Left ventricle myocardium inferior (tissue), 1 donor: Measurements from ENCODE around the gene TMEM255B. TPM values are rescaled to one million over a fixed set of nuclear protein-coding genes. Genes with fewer than 3 reads are reported as not detected.
A peak's percentile ranks its signal among the peaks of the same experiment; 100 is the strongest.

Experiments
- DNase-seq: peaks from one replicate; pipeline ENCODE4 v3.0.0-alpha.2; 2020
- H3K27ac ChIP-seq: fragments of 200-600 bp; replicated peaks from 2 replicates; pipeline ENCODE4 v1.8.0; 2021
- H3K27me3 ChIP-seq: fragments of 200-600 bp; 2 replicates; pipeline ENCODE4 v1.8.0; 2021; ENCODE audit warnings: low read depth
- H3K36me3 ChIP-seq: fragments of 200-600 bp; 2 replicates; pipeline ENCODE4 v1.8.0; 2021
- H3K4me1 ChIP-seq: fragments of 200-600 bp; 2 replicates; pipeline ENCODE4 v1.8.0; 2021
- H3K4me3 ChIP-seq: fragments of 200-600 bp; 2 replicates; pipeline ENCODE4 v1.8.0; 2021; ENCODE audit warnings: mild to moderate bottlenecking, moderate library complexity
- H3K9me3 ChIP-seq: fragments of 200-600 bp; replicated peaks from 2 replicates; pipeline ENCODE4 v1.8.0; 2021
- CTCF ChIP-seq: fragments of 200-600 bp; IDR thresholded peaks from 2 replicates; pipeline ENCODE4 v1.8.0; 2021; ENCODE audit warnings: antibody characterized with exemption, mild to moderate bottlenecking, borderline replicate concordance
- intact Hi-C: fragments of 100-400 bp; cut with micrococcal nuclease; formaldehyde crosslinking; loops from one replicate; pipeline ENCODE4 v1.11.0; 2022
- total RNA-seq: library from RNA; stranded (reverse); fragmentation: NEBNext Ultra II Directional; extraction: Animal tissue kit (Norgen Biotek cat#: 25700); gene quantifications from one replicate; pipeline ENCODE4 v1.2.1, GENCODE V29; 2021
- donor health status: DM: no; HTN: yes; CAD: no; lungs with severe emphysema.

TMEM255B gene
- total RNA-seq, 1 donor from 2014 or later, result 7.7 TPM

GRCh38 chr13:113855012-113855921 lies 96.2 kb downstream of the TMEM255B start:
- H3K4me1 ChIP-seq, result peaks cover 86% of the 10 kb centered on the region
- intact Hi-C loops, result no loop called here
- peaks cover 12% of the 10 kb centered on the region for H3K36me3 ChIP-seq
- peak overlapping the region; percentile 82 for H3K27ac ChIP-seq
- no peak for TF ChIP-seq CTCF
- no peaks in the 10 kb centered on the region for H3K27me3 ChIP-seq
- H3K9me3 ChIP-seq, result no peaks in the 10 kb centered on the region
- peak overlapping the region; percentile 35 for H3K4me3 ChIP-seq
- peak; percentile 52 for DNase-seq

- H3K4me1 ChIP-seq, result peaks cover 88% of the 10 kb centered on the region
- TF ChIP-seq CTCF, result no peak
- intact Hi-C loops, result no loop called here
- peak overlapping the region; percentile 82 for H3K27ac ChIP-seq
- peak overlapping the region; percentile 35 for H3K4me3 ChIP-seq
- peaks cover 14% of the 10 kb centered on the region for H3K36me3 ChIP-seq
- no peak for DNase-seq
- no peaks in the 10 kb centered on the region for H3K27me3 ChIP-seq
- H3K9me3 ChIP-seq, result no peaks in the 10 kb centered on the region
These were observed 97.1 kb downstream of the TMEM255B start for GRCh38 chr13:113855931-113856715.

- H3K4me1 ChIP-seq, result peaks cover 89% of the 10 kb centered on the region
- H3K27me3 ChIP-seq, result no peaks in the 10 kb centered on the region
- TF ChIP-seq CTCF, result no peak
- peak overlapping the region; percentile 27 for H3K27ac ChIP-seq
- intact Hi-C loops, result no loop called here
- peaks cover 20% of the 10 kb centered on the region for H3K36me3 ChIP-seq
- no peak overlapping the region for H3K4me3 ChIP-seq
- DNase-seq, result no peak
- H3K9me3 ChIP-seq, result no peaks in the 10 kb centered on the region
These were observed 97.7 kb downstream of the TMEM255B start for GRCh38 chr13:113856716-113857065.

GRCh38 chr13:113857531-113858195 lies 98.6 kb downstream of the TMEM255B start:
- H3K4me3 ChIP-seq, result no peak overlapping the region
- H3K27ac ChIP-seq, result no peak overlapping the region
- intact Hi-C loops, result no loop called here
- DNase-seq, result no peak
- no peaks in the 10 kb centered on the region for H3K27me3 ChIP-seq
- TF ChIP-seq CTCF, result no peak
- peaks cover 21% of the 10 kb centered on the region for H3K36me3 ChIP-seq
- H3K4me1 ChIP-seq, result peaks cover 89% of the 10 kb centered on the region
- no peaks in the 10 kb centered on the region for H3K9me3 ChIP-seq

GRCh38 chr13:113859311-113860050 lies 100.5 kb downstream of the TMEM255B start:
- Histone ChIP-seq H3K27ac (peak overlapping the region; percentile 99), H3K36me3 (peaks cover 21% of the 10 kb centered on the region), H3K27me3 (no peaks in the 10 kb centered on the region), H3K9me3 (no peaks in the 10 kb centered on the region), H3K4me3 (no peak overlapping the region), H3K4me1 (peaks cover 86% of the 10 kb centered on the region)
- intact Hi-C loops, result no loop called here
- DNase-seq, result no peak
- TF ChIP-seq CTCF, result no peak
